Fibroblast of lung (primary cell): Measurements from ENCODE around the gene KLHL41. TPM values are rescaled to one million over a fixed set of nuclear protein-coding genes. Genes with fewer than 3 reads are reported as not detected.

Experiments used
- DNase-seq, 2 donors: peaks; one replicate each; pipeline versions ENCODE4 v3.0.0 to v3.0.0-alpha.2; 2010; ENCODE audit warnings: low read depth in 2 of 2
- H2AFZ ChIP-seq: 2 replicates; pipeline ENCODE4 v1.5.1; 2012; ENCODE audit warnings: low read length, control low read depth, inconsistent platforms
- H3K27ac ChIP-seq: 2 replicates; pipeline ENCODE4 v1.5.1; 2011; ENCODE audit warnings: low read length, control low read depth; ENCODE audit not compliant: insufficient read depth
- H3K27me3 ChIP-seq: 2 replicates; pipeline ENCODE4 v1.5.1; 2011; ENCODE audit warnings: mild to moderate bottlenecking, low read length; ENCODE audit not compliant: control insufficient read depth, insufficient read depth
- H3K36me3 ChIP-seq: 2 replicates; pipeline ENCODE4 v1.5.1; 2011; ENCODE audit warnings: low read length; ENCODE audit not compliant: control insufficient read depth, insufficient read depth
- H3K4me1 ChIP-seq: 2 replicates; pipeline ENCODE4 v1.5.1; 2011; ENCODE audit warnings: low read length; ENCODE audit not compliant: control insufficient read depth, insufficient read depth; ENCODE audit errors: extremely low read depth
- H3K4me2 ChIP-seq: 2 replicates; pipeline ENCODE4 v1.5.1; 2011; ENCODE audit warnings: low read length, control low read depth; ENCODE audit not compliant: insufficient read depth; ENCODE audit errors: extremely low read depth
- H3K4me3 ChIP-seq, 4 experiments: fragments of 200-600 bp in 1 of 4; sonication (generic) in 1 of 4; replicated peaks in 1 of 4; 2 replicates each; pipeline ENCODE4 v1.5.1; 2011 to 2016; ENCODE audit warnings: low read length in 4 of 4, low read depth in 3 of 4, mild to moderate bottlenecking in 3 of 4, control low read depth in 2 of 4, inconsistent platforms in 1 of 4, mixed read lengths in 1 of 4; ENCODE audit not compliant: insufficient read depth in 1 of 4; ENCODE audit errors: control extremely low read depth in 1 of 4
- H3K79me2 ChIP-seq: 2 replicates; pipeline ENCODE4 v1.5.1; 2012; ENCODE audit warnings: mild to moderate bottlenecking, low read length, inconsistent platforms; ENCODE audit not compliant: control insufficient read depth, insufficient read depth
- H3K9ac ChIP-seq: 2 replicates; pipeline ENCODE4 v1.5.1; 2011; ENCODE audit warnings: mild to moderate bottlenecking, low read length, control low read depth; ENCODE audit not compliant: insufficient read depth
- H3K9me3 ChIP-seq: 2 replicates; pipeline ENCODE4 v1.5.1; 2012; ENCODE audit warnings: low read depth, low read length; ENCODE audit not compliant: control insufficient read depth, insufficient read depth
- H4K20me1 ChIP-seq: 2 replicates; pipeline ENCODE4 v1.5.1; 2011; ENCODE audit warnings: low read length; ENCODE audit not compliant: control insufficient read depth, insufficient read depth; ENCODE audit errors: extremely low read depth
- EZH2 ChIP-seq: IDR thresholded peaks from 2 replicates; pipeline ENCODE4 v1.5.1; 2012; ENCODE audit warnings: low read length, control low read depth, mild to moderate bottlenecking; ENCODE audit errors: missing control alignments
- polyA plus RNA-seq, 2 donors: library from polyadenylated mRNA; depleted of rRNA in 1 of 2; stranded (reverse) in 1 of 2; unstranded in 1 of 2; fragments of >200 nt; gene quantifications; 2 replicates each; pipeline ENCODE4 v1.2.1, GENCODE V29; 2011 to 2012; ENCODE audit warnings: missing spikeins in 1 of 2
- total RNA-seq: library from RNA; depleted of rRNA; stranded (reverse); fragments of >200 nt; gene quantifications from 2 replicates; pipeline ENCODE4 v1.2.1, GENCODE V29; 2014
- TF ChIP-seq, protein P1 (sequence below), 2 donors: IDR thresholded peaks in 1 of 2; conservative IDR thresholded peaks in 1 of 2; 1 replicate in 1 of 2; 2 replicates in 1 of 2; pipeline ENCODE4 v1.5.1; 2011 to 2012; ENCODE audit warnings: low read length in 2 of 2, control low read depth in 1 of 2, inconsistent platforms in 1 of 2, low read depth in 1 of 2, mild to moderate bottlenecking in 1 of 2

The KLHL41 gene
- total and polyA plus RNA-seq, 2 donors (not counting 1 experiment from before 2014, with no cell fraction given): 1.2 to 3.8 TPM

- Histone ChIP-seq H3K9me3 (no peaks in the 10 kb centered on the region), H3K4me1 (peaks cover 8% of the 10 kb centered on the region), H3K27me3 (no peaks in the 10 kb centered on the region), H3K79me2 (no peaks in the 10 kb centered on the region), H3K36me3 (no peaks in the 10 kb centered on the region), H3K4me3 (peak overlapping the region in 1 of 4 experiments; percentile 6), H2AFZ (no peak overlapping the region), H3K27ac (no peak overlapping the region), H3K4me2 (no peak overlapping the region), H4K20me1 (no peaks in the 10 kb centered on the region), H3K9ac (no peak overlapping the region)
- no peak for DNase-seq
- TF ChIP-seq EZH2: no peak
- TF ChIP-seq, protein P1, sequence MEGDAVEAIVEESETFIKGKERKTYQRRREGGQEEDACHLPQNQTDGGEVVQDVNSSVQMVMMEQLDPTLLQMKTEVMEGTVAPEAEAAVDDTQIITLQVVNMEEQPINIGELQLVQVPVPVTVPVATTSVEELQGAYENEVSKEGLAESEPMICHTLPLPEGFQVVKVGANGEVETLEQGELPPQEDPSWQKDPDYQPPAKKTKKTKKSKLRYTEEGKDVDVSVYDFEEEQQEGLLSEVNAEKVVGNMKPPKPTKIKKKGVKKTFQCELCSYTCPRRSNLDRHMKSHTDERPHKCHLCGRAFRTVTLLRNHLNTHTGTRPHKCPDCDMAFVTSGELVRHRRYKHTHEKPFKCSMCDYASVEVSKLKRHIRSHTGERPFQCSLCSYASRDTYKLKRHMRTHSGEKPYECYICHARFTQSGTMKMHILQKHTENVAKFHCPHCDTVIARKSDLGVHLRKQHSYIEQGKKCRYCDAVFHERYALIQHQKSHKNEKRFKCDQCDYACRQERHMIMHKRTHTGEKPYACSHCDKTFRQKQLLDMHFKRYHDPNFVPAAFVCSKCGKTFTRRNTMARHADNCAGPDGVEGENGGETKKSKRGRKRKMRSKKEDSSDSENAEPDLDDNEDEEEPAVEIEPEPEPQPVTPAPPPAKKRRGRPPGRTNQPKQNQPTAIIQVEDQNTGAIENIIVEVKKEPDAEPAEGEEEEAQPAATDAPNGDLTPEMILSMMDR (conservative IDR thresholded peaks at IDR 0.05 in 1 of 2, IDR thresholded peaks at IDR 0.05 in 1 of 2; ENCODE audit: low read depth in 1 of 2, low read length in 2 of 2): no peak
Measured at GRCh38 chr2:169509955-169510354, 453 bp downstream of the KLHL41 start.

DNA sequence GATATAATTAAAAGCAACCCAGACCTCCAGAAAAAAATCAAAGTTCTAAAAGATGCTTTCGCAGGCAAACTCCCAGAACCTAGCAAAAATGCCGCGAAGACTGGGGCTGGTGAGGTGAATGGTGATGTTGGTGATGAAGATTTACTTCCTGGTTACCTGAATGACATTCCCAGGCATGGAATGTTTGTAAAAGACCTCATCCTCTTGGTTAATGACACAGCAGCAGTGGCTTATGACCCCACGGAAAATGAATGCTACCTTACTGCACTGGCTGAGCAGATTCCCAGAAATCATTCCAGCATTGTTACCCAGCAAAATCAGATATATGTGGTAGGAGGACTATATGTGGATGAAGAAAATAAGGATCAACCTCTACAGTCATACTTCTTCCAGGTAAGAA lies 994 bp downstream of the KLHL41 start:
- TF ChIP-seq, protein P1 (conservative IDR thresholded peaks at IDR 0.05 in 1 of 2, IDR thresholded peaks at IDR 0.05 in 1 of 2; ENCODE audit: low read depth in 1 of 2, low read length in 2 of 2): no peak
- TF ChIP-seq EZH2: no peak
- no peak for DNase-seq
- Histone ChIP-seq H3K4me3 (no peak overlapping the region), H4K20me1 (no peaks in the 10 kb centered on the region), H3K27me3 (no peaks in the 10 kb centered on the region), H3K27ac (no peak overlapping the region), H3K9me3 (no peaks in the 10 kb centered on the region), H3K79me2 (no peaks in the 10 kb centered on the region), H3K36me3 (no peaks in the 10 kb centered on the region), H3K4me1 (peaks cover 8% of the 10 kb centered on the region), H3K4me2 (no peak overlapping the region), H2AFZ (no peak overlapping the region), H3K9ac (no peak overlapping the region)

- Histone ChIP-seq H3K4me2 (no peak overlapping the region), H2AFZ (no peak overlapping the region), H3K27ac (no peak overlapping the region)
Measured at GRCh38 chr2:169511818-169512217, 2.3 kb downstream of the KLHL41 start.

More at GRCh38 chr2:169511818-169512217, 2.3 kb downstream of the KLHL41 start:
- Histone ChIP-seq H3K27me3 (no peaks in the 10 kb centered on the region), H3K9ac (no peak overlapping the region), H3K4me3 (no peak overlapping the region), H3K36me3 (no peaks in the 10 kb centered on the region), H3K9me3 (no peaks in the 10 kb centered on the region), H3K4me1 (peaks cover 8% of the 10 kb centered on the region), H3K79me2 (no peaks in the 10 kb centered on the region), H4K20me1 (no peaks in the 10 kb centered on the region)
- no peak for TF ChIP-seq EZH2
- DNase-seq: no peak
